Measurements from ENCODE around the gene DIP2C.

The DIP2C gene

DNA sequence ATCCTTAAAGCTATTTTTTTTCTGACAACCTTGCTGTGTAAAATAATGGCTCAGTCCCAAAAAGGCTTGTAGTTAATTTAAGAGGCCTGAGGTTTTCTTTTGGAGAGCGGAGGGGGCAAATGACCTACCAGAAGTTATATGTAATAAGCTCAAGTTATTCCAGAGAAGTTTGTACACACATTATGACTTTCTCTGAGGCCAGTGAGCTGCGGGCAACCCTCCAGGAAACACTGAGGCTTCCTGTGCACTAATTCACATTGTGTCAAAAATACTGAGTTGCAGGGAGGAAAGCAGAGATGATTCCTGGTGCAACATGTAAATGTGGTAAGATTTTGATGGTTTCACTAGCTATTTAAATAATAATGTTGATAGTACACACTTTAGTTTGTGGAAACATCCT lies 188.6 kb downstream of the DIP2C start:
- TF ChIP-seq, protein P1, sequence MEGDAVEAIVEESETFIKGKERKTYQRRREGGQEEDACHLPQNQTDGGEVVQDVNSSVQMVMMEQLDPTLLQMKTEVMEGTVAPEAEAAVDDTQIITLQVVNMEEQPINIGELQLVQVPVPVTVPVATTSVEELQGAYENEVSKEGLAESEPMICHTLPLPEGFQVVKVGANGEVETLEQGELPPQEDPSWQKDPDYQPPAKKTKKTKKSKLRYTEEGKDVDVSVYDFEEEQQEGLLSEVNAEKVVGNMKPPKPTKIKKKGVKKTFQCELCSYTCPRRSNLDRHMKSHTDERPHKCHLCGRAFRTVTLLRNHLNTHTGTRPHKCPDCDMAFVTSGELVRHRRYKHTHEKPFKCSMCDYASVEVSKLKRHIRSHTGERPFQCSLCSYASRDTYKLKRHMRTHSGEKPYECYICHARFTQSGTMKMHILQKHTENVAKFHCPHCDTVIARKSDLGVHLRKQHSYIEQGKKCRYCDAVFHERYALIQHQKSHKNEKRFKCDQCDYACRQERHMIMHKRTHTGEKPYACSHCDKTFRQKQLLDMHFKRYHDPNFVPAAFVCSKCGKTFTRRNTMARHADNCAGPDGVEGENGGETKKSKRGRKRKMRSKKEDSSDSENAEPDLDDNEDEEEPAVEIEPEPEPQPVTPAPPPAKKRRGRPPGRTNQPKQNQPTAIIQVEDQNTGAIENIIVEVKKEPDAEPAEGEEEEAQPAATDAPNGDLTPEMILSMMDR (conservative IDR thresholded peaks at IDR 0.05; ENCODE audit: low read depth) = no peak
- POLR2A ChIA-PET (ENCODE audit: low non-redundant PET) = no interaction called here
- H3K27ac ChIP-seq = no peak overlapping the region
- no peak for DNase-seq (ENCODE audit: low spot score)
- CTCF ChIA-PET = interaction anchor here (0.7 kb wide), 1 partner anchor 15 kb away, joined by 3 read pairs; no protein-coding TSS in a partner anchor

DNA sequence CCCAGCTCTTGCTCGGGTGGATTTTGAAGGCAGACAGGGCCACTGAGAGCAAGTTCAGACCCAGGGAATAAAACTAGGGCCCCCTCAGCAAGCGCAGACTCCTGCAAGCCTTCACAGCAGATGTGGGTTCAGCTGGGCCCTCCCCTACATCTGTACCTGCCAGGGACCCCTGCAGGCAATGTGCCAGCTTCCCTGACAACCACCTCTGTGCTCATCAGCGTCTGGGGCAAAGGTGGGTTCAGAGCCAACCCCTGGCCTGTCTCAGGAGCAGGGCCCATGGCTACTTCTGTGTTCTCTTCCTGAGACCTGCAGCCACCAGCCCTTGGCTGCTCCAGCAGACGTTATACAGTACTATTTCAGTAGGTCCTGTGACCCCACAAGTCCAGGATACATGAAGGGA lies 189.5 kb downstream of the DIP2C start:
- TF ChIP-seq, protein P1 (conservative IDR thresholded peaks at IDR 0.05; ENCODE audit: low read depth) = no peak
- CTCF ChIA-PET = interaction anchor here (0.7 kb wide), 1 partner anchor 14 kb away, joined by 3 read pairs; no protein-coding TSS in a partner anchor
- no peak for DNase-seq (ENCODE audit: low spot score)
- POLR2A ChIA-PET (ENCODE audit: low non-redundant PET) = interaction anchor here (0.6 kb wide), 1 partner anchor 13 kb away, joined by 8 read pairs; no protein-coding TSS in a partner anchor
- H3K27ac ChIP-seq = no peak overlapping the region

DNA sequence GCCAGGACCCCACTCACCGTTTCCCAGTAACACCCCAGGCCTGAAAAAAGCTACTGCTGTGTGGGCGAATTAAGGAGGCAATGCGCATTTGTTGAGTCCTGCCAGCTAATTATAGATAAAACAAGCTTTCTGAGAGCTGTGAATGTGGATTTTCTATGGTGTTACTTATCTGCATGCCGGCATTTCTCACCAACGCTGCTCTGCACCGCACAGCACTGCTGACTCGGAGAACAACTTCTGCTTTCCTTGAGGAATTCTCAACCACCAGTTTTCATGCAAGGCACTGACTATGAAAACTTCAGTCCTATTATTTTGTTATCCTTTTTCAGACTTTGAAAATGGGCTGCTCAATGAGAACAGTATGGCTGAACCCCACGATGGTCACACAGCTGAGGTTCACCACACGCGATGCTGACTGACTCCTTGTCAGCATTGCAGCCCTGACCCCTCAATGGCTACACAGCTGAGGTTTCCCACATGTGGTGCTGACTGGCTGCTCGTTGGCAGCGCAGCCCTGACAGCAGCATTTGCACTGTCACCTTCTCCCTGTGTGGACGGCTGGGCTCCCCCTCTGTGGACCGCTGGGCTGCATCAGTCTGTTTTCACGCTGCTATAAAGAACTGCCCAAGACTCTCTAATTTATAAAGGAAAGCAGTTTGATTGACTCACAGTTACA lies 190.6 kb downstream of the DIP2C start:
- ChIA-PET POLR2A (ENCODE audit: low non-redundant PET) (no interaction called here), CTCF (interaction anchor here (1.1 kb wide), 1 partner anchor 11 kb away, joined by 3 read pairs; no protein-coding TSS in a partner anchor)
- no peak for DNase-seq (ENCODE audit: low spot score)
- TF ChIP-seq, protein P1 (conservative IDR thresholded peaks at IDR 0.05; ENCODE audit: low read depth) = no peak
- H3K27ac ChIP-seq = no peak overlapping the region

DNA sequence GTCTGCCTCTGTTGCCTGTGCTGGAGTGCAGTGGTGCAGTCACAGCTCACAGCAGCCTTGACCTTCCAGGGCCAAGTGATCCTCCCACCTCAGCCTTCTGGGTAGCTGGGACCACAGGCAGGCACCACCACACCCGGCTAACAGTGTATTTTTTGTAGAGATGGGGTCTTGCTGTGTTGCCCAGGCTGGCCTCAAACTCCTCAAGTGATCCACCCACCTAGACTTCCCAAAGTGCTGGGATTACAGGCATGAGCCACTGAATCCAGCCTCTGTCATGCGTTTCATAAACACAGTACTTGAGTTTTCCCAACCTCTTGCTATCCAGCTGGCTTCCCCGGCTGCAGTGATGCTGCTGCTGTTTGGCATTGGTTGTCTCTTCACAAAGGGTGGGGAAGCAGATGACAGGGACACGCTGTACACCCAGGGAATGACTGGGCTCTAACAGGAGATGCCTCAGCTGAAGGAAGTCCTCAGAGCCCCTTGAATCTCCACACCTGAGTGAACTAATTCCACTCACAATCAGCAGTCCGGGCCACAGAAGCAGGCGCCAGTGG lies 191.5 kb downstream of the DIP2C start:
- no peak overlapping the region for H3K27ac ChIP-seq
- CTCF ChIA-PET = interaction anchor here (0.6 to 1.1 kb wide), 2 partner anchors 12 to 13 kb away, joined by 3 read pairs; no protein-coding TSS in a partner anchor
- POLR2A ChIA-PET (ENCODE audit: low non-redundant PET) = no interaction called here
- DNase-seq (ENCODE audit: low spot score) = no peak
- TF ChIP-seq, protein P1 (conservative IDR thresholded peaks at IDR 0.05; ENCODE audit: low read depth) = no peak

DNA sequence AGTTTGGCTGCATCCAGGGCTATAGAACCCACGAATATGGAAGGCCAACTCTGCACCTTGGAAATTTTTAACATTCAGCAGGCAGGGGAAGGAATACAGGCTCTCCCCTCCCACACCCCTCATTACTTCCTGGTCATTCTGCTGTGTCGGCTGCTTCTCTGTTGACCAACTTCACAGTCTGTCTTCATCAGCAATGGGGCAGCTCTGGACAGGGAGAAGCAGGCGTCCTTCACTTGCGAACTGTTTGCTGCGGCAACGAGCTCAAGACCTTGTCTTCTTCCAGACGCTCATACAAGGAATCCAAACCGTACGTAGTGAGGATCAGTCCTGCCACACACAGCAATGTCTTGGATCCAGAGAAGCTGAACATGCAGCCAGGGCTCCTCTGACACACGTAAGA lies 192.2 kb downstream of the DIP2C start:
- DNase-seq (ENCODE audit: low spot score) = no peak
- no peak overlapping the region for H3K27ac ChIP-seq
- POLR2A ChIA-PET (ENCODE audit: low non-redundant PET) = no interaction called here
- TF ChIP-seq, protein P1 (conservative IDR thresholded peaks at IDR 0.05; ENCODE audit: low read depth) = no peak
- CTCF ChIA-PET = no interaction called here

DNA sequence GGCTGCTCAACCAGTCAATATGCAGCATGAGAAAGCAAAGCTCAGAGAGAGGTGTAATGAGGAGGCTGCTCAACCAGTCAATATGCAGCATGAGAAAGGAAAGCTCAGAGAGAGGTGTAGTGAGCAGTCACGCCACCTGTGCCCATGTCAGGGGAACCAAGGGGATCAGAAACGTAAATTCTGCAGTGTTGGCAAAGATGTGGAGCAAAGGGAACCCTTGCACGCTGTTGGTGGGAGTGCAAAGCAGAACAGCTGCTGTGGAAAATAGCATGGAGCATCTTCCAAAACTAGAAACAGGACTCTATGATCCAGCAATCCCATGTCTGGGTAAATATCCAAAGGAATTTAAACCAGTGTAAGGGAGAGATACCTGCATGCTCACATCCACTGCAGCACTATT lies 194.9 kb downstream of the DIP2C start:
- H3K27ac ChIP-seq = no peak overlapping the region
- TF ChIP-seq, protein P1 (conservative IDR thresholded peaks at IDR 0.05; ENCODE audit: low read depth) = no peak
- ChIA-PET POLR2A (ENCODE audit: low non-redundant PET) (no interaction called here), CTCF (interaction anchor here (1.1 kb wide), 1 partner anchor 17 kb away, joined by 3 read pairs; no protein-coding TSS in a partner anchor)
- no peak for DNase-seq (ENCODE audit: low spot score)
